Measurements from ENCODE around the gene NNAT.
"Not testable (repeated sequence)": the region's sequence is repeated elsewhere in the genome, so short reads cannot be mapped to it uniquely, and the experiment has no call there.

Gene NNAT

GRCh38 chr20:37524859-37525708, 4.0 kb downstream of the NNAT start:
- peak; percentile 46 for DNase-seq

- no peak for DNase-seq
Observed at GRCh38 chr20:37525810-37526209, 4.8 kb downstream of the NNAT start.

- DNase-seq, result no peak
Observed at GRCh38 chr20:37526238-37526838, 5.3 kb downstream of the NNAT start.

GRCh38 chr20:37526839-37527637, 6.0 kb downstream of the NNAT start:
- DNase-seq, result no peak

- DNase-seq, result peak; percentile 95
Observed at GRCh38 chr20:37527638-37528445, 6.8 kb downstream of the NNAT start, which contains the start of gene BLCAP. Gene BLCAP, minus strand, starts transcription at chr20:37527876. Its CDS starts 8,702 bp downstream, at chr20:37519174.

GRCh38 chr20:37528446-37529213, 7.6 kb downstream of the NNAT start:
- DNase-seq, result no peak

- DNase-seq, result no peak
Observed at GRCh38 chr20:37529214-37529967, 8.3 kb downstream of the NNAT start.

GRCh38 chr20:37529968-37530600, 9.0 kb downstream of the NNAT start:
- no peak for DNase-seq

- DNase-seq, result no peak
Observed at GRCh38 chr20:37530696-37531095, 9.6 kb downstream of the NNAT start.

- DNase-seq, result no peak
Observed at GRCh38 chr20:37531856-37532255, 10.8 kb downstream of the NNAT start.

GRCh38 chr20:37533154-37533715, 12.2 kb downstream of the NNAT start:
- DNase-seq, result no peak

- peak; percentile 61 for DNase-seq
Observed at GRCh38 chr20:37534401-37535157, 13.5 kb downstream of the NNAT start.

GRCh38 chr20:37535443-37536132, 14.5 kb downstream of the NNAT start:
- DNase-seq, result no peak

- no peak for DNase-seq
Observed at GRCh38 chr20:37537505-37537904, 16.5 kb downstream of the NNAT start.

- no peak for DNase-seq
Observed at GRCh38 chr20:37538003-37538402, 17.0 kb downstream of the NNAT start.

- no peak for DNase-seq
Observed at GRCh38 chr20:37539424-37539823, 18.4 kb downstream of the NNAT start.

GRCh38 chr20:37540001-37540400, 19.0 kb downstream of the NNAT start:
- no peak for DNase-seq

GRCh38 chr20:37540838-37541237, 19.8 kb downstream of the NNAT start:
- not testable (repeated sequence) for DNase-seq

GRCh38 chr20:37541326-37541725, 20.3 kb downstream of the NNAT start:
- no peak for DNase-seq

Data from CD4-positive, alpha-beta T cell treated with Interleukin-17A for 4 hours (primary cell).